GM03348 (cell line): Measurements from ENCODE around the gene PTTG1IP2.
"Not testable (repeated sequence)": the region's sequence is repeated elsewhere in the genome, so short reads cannot be mapped to it uniquely, and the experiment has no call there.

Experiments used
- DNase-seq: peaks from one replicate; pipeline ENCODE4 v3.0.0; 2012; ENCODE audit warnings: low spot score

Gene PTTG1IP2

DNA sequence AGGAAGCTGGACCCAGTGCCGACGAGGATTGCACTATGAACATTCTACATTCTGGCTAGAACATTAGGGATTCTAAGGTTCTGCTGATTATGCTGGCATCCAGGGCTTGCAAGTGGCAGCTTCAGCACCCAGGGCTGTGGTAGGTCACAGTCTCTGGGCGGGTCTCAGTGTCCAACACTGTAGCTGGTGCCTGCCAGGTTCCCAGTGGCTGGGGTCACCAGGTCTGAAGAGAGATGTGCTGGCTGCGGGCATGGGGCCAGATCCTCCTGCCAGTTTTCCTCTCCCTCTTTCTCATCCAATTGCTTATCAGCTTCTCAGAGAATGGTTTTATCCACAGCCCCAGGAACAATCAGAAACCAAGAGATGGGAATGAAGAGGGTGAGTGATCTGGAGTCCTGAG lies at the start of gene PTTG1IP2:
Gene PTTG1IP2 (plus strand): TSS at position 86 of the 400 bp plus-strand sequence. CDS start 148 bp downstream, at position 234.
- DNase-seq: no peak

DNA sequence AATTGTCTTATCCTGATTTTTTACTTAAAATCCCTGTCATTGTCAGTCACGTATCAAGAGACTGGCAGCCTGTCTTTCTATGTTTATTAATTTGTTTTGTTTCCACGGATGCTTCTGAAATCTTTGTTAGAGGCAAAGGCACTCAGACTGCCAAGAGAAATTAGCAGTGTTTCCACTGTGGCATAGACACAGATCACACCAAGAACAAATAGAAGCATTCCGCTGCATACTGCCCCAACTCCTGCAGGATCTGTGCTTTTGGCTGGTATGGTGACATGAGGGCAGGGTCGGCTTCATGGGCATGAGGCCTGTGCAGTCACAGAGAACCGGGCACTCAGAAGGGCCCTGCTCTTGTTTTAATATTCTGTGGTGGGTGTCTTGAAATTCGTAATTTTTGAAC lies 47.8 kb upstream of the PTTG1IP2 start:
- no peak for DNase-seq

DNA sequence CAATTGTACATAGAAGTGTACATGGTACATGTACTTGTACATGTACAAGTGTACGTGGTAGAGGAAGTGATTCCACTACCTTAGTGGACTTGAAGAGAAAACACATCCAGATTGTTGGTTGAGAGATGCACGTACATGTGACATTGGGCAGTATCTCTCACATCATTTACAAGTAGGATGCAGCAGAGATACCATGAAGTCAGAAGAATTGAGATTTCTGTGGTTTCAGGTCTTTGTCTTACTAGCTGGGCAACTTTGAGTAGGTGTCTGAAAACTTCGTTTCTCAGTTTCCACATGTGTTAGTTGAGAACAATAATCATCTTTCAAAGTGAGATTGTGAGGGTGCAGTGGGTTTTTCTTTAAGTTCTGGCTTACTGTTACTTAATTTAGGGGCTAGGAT lies 44.7 kb upstream of the PTTG1IP2 start:
- DNase-seq: no peak

DNA sequence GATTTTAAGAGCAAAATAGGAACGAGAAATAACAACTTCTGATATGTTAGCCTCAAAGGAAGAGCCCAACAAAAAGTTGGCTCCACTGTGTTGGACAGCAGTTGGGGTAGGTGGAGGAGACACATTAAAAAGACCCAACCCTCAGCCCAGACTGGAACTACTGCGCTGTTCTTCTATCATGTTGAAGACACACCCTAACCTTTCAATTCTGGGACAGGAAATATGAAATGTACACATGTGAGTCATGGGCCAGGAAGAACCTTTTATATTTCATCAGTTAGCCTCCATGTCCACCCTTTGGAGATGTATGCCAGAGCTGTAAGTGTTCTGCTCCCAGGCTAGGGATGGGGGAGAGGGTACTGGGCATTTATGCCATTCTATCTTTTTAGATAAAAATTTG lies 44.1 kb upstream of the PTTG1IP2 start:
- no peak for DNase-seq

DNA sequence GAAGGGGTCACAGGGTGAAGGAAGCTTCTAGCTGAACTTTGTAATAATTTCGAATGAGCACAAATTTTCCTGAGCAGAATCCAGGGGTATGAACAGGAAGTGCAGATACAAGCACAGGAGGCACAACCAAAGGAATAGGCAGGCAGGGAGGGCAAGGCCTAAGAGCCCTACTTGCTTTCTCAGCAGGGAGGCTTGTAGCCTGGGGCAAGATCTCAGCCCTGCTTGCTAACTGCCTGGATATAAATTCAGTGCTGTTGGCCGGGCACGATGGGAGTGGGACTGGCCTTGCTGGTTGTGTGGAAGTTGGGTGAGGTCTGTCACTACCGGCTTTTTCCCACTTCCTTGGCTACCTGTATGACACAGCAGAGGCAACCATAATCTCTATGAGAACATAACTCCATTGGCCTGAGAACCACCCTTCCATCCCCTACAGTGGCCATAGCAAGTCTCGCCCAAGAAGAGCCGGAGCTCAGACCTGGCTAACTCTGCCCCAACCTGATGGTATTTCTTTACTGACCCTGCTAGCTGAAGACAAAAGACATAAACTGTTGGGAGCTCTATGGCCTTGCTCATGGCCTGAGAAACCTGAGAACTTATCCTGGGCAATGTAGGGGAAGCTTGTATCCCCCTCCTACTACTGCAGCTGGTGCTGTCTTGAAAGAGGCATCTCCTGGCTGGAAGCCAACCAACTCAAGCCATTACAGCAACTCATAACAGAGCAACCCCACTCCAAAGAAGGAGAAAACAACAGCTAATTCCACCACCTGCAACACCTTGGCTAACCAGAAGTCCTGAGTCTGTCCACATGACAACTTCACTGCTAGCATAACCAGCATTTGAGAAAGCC lies 38.6 kb upstream of the PTTG1IP2 start:
- no peak for DNase-seq

DNA sequence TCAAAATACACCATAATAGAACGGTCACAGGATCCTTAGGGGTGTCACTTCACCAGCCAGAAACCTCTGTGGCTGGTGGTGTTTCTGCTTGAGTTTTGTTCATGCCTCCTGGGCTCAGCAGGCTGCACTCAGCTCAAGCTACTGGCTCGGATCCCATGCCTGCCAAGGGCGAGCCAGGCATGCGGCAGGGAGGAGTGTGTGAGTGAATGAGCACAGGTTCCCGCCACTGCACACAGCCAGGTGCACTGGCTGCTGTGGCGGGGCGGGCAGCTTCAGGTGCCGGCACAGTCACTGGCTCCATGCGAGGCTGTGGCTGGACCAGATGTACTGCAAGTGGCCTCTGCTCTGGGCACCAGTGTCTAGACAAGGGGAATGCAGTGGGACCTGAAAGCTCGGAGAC lies 36.7 kb upstream of the PTTG1IP2 start:
- DNase-seq: no peak

DNA sequence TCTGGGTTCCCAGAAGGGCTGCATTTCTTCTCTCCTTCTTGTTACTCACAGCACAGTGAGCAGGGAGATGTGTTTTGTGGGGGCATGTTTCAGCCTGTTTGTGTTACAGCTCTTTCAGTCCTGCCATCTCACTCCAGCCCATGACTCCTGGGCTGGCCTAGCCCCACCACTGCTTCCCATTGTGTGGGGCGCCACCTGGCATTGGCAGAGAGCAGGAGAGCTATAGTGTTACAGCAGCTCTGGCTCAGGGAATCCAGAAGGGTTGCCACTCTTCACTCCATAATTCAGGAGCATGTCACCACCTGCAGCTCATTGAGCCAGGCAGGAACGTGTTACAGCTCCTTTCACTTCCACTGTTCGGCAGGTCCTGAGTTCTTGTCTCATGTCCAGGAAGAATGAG lies 36.2 kb upstream of the PTTG1IP2 start:
- no peak for DNase-seq

DNA sequence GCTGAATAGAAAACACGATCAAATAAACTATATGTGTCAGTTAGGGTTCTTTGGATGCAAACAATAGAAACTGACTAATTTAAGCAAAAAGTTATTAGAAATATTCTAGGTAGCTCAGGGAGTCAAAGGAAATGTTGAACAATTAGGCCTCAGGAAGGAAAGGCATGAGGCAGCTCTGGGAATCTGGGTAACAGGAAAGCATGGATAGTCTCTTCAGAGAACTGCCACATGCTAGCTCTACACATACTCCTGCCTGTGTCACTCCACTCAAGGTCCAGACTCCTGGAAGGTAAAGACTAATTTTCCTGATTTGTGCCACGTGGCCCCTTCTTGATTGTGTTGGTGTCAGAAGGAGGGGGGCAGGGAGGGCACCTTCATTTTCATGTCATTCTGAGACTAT lies 23.8 kb upstream of the PTTG1IP2 start:
- DNase-seq: no peak

DNA sequence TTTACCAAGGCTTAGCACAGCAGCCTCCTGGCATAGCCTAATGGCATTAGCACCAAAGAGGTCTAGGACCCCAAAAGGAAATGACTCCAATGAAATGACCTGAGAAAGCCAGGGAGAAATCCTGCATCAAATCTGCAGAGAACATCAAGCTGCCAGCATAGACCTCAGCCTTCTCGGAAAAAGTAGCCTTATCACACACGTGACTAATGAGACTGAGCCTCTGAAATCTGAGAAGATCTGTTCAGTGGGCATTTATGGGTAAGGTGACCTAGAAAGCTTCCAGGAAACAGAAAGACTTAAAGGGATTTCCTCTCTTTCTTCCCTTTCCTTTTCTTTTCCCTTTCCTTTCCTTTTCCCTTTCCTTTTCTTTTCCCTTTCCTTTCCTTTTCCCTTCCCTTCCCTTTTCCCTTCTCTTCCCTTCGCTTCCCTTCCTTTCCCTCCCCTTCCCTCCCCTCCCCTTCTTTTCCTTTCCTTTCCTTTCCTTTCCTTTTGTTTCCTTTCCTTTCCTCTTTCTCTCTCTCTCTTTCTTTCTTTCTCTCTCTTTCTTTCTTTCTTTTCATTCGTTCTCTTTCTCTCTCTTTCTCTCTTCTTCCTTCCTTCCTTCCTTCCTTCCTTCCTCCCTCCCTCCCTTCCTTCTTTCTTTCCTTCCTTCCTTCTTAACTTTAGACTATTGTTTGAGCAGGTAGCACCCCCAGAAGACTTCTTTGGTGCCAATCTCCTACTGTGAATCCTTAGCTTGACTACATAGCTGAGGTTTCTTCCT lies 23.1 kb upstream of the PTTG1IP2 start:
- no peak for DNase-seq

DNA sequence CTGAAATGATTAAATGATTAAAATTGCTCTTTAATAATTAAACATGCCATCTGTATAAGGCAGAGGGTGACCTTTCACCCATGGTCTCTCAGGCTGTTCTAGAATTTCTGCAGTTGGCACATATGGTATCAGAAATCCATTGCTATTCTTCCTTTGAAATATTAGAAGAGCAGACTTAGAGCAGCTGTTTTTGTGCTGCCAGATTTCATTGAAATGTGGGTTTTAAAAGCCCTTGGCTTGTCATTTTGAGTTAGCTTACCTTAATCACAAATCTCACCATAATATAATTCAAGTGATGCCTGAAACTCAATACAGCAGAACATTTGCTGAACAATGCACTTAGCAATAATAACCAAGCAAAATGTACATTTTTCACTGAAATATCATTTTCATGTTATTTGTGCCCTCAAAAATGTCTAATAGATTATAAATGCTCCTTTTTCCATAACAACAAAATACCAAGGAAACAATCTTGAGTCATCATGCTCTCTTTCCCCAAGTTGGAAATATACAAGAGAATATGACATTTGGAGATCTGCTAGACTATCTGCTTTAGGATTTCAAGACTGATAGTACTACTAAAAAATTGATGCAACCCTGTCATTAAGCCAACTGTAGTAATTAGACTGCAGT lies 16.1 kb upstream of the PTTG1IP2 start:
- DNase-seq: no peak

DNA sequence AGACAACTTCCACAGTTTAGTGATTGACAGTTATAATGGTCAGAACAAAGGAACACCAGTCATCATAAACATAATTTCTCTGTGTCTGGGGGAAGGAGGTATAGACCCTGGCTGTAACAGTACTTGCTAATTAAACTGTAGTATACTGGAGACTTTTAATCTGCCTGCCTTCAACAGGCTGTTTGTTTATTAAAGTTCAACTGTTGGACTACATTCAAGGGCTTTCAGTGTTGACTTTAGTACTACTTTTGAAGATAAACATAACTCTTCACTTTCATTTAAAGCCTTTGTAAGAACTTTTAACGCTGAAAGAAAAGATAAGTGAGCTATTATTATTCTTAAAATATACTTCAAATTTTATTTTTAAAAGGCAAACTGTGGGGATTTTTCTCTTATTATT lies 15.5 kb upstream of the PTTG1IP2 start:
- no peak for DNase-seq

DNA sequence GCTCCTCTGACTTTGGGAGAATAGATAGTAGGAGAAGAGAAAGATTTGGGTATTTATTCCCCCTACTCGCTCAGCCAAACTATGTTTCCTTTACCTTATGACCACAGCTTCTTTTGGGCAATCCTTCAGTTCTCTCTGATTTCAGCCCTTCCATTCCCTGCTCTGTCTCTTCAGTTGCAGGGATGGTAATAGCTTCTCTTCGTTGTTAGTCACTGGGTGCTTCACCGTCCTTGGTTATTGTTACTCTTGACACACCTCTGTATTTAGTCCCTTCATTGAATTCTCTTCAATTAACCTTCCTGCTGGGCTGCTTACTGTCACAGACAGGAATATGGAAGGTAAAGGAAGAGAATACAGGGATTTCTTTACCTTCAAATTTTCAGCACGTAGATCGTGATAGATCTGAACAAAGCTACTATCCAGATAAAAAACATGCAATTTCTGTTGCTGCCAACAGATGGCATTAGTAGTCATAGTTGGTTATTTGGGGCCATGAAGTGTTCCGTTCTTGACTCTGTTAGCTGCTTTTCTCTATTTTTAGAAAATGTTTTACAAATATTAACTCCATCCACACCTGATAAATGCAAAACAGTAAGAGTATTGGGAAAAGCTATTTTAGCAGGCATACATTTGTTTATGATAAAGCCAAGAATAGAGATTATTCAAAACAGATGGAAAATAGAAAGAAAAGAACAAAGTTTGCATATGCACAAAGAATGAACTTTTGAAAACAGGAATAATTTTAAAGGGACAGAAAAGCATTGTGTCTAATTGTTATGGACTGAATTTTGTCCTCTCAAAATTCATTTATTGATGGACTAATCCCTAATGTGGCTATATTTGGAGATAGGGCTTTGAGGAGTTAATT lies 14.0 kb upstream of the PTTG1IP2 start:
- peak; percentile 70 for DNase-seq

DNA sequence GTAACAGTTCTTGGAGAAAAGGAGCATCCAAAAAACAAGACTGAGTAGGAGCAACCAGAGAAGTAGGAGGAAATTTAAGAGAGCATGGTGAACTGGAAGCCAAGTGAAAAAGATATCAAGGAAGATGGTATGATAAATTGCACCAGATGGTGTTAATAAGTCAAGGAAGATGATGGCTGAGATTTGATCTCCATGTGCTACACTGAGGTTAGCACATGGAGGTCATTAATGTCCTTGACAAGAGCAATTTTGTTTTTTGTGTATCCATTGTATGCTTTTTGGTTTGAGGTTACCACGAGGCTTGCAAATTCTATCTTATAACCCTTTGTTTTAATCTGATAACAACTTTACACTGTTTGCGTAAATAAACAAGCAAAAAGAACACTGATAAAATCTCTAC lies 11.3 kb upstream of the PTTG1IP2 start:
- DNase-seq: no peak

DNA sequence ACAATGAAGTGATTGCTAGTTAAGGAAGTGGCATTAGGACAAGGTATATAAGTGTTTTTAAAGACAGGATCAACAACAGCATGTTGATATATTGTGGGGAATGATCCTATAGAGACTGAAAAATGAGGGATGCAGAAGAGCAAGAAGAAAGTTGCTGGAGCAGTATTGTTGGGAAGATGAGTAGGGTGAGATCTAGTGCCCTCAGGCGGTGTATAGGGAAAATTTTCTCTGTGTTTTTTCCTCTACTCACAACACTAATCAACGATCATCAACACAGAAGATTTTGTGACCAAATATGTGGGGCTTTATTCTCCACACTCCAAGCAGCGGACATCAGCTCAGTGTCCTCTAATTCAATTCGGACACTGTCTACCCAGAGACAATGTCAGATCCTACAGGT lies 9.6 kb upstream of the PTTG1IP2 start:
- DNase-seq: peak; percentile 42

DNA sequence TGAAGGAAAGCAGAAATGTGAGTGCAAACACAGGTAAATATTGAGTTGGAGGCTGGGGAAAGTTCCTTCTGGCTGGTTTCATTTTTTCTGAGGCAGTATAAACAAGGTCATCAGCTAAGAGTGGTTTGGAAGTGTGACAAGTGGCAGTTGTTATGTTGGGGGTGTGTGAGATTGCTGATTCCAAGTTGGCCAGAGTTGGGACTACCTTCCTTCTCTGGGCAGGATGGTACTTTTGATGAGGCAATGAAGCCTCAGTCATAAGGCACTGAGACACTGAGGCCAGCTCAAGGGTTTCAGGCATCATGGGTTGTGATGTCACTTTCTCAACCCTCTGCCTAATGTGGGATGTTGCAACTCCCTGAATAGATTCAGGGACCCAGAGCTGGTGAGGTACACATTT lies 8.2 kb upstream of the PTTG1IP2 start:
- peak; percentile 5 for DNase-seq

DNA sequence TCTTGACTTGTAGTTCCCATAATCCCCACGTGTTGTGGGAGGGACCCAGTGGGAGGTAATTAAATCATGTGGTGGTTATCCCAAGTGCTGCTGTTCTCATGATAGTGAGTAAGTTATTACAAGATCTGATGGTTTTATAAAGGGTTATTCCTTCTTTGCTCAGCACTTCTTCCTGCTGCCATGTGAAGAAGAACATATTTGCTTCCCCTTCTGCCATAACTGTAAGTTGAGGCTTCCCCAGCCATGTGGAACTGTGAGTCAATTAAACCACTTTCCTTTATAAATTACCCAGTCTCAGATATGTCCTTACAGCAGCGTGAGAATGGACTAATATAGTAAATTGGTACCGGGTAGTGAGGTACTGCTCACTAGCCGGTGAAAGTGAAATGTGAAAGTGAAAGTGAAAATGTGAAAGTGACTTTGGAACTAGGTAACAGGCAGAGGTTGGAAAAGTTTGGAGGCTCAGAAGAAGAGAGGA lies 6.2 kb upstream of the PTTG1IP2 start:
- not testable (repeated sequence) for DNase-seq

DNA sequence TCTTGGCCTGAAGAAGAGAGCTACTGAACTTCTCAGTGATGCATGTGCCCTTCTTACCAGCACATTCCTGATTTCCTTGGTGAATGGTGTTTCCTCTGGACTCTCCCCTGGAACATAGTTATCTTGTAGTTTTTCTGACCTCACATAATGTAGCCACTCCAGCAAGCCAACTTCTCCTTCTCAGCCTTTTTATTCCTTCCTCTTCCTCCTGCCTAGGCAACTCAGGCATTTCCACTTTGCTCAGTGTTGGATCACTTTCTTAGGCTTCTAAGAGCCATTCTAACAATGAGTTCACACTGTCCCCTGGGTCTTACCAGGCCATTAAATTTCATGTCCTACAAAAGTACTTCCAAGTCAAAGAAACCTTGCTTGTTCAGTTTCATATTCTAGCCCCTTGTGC lies 3.6 kb upstream of the PTTG1IP2 start:
- no peak for DNase-seq

DNA sequence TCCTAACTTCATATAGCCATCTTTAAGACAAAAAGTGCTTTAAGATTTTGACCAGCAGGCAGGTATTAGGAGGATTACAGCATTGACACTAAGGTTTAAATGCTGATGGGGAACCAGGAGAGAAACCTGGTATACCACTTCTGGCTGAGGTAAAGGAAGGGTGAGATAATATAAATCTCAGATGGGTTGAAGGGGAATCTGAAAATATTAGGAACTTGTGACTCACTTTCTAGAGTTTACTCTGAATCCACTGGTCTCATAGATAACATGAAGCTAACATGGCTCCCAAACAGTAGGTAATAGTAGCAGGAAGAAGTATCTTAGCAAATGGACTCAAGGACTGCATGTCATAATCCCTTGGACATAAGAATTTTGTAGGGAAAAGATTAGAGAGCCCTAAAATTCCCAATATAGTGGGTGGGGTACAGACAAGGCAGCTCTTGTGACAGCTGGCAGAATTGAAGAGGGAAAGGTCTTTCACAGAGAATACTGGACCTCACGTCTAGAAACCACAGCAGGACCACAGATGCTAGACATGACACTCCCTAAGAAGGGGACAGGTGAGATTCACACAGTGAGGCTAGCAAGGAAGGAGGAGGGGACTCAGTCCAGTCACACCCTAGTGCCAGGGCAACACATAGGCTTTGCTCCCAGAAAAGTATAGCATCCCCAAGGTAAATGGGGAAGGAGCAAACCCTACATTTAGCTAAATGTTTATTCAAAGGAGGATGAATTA lies 3.5 kb downstream of the PTTG1IP2 start:
- DNase-seq: no peak

DNA sequence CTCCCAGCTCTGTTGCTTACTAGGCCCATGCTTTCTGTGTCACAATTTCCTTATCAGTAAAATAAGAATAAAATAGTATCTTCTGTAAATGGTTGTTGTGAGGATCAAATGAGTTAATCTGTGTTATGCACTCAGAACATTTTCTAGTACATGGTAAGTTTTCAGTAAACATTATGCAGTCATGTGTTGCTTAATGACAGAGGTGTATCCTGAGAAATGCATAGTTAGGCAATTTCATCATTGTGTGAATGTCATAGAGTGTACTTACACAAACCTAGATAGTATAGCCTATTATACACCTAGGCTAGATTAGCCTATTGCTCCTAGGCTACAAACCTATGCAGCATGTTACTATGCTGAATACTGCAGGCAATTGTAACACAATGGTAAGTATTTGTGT lies 4.4 kb downstream of the PTTG1IP2 start:
- no peak for DNase-seq

DNA sequence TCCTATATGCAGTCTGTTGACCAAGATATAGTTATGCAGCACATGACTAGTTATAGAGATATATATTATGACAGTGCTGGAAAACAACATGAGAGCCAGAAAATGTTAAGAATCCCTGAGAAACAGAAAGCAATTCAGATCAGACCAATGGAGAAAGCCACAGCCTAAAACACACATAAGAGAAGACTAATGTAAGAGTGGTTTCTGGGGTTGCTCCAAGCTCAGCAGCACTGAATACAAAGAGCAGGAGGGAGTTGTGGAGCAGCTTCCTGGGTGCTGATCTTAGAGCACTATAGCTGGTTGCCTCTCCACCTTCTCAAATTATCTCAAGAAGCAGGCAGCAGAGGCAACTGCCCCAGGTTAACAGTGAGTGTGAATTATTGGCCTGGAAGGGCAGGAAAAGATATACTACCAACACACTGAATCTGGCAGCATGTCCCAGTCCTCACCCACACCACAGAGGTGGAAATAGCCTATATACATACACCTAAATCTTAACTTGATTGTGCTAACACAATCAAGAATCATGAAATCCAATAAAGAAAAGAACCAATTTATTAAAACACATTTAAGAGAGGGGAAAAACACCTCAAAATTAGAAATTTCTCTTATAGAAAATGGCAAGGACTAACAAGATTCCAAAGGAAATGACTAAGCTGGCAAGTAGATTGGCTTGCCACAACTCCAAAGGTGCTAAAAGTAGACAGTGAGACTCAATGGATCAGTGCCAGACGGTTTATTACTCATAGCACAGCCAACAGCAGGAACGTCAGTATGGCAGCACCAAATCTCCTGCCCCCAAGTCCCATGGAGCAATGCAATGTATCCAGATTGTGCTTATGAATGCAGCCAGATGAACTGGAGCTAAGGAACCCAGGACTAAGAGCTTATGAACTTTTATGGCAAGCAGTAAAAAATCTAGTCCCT lies 5.1 kb downstream of the PTTG1IP2 start:
- peak; percentile 53 for DNase-seq
